PC-9 (cell line): Measurements from ENCODE around the gene KMT5C. TPM values are rescaled to one million over a fixed set of nuclear protein-coding genes. Genes with fewer than 3 reads are reported as not detected.
A peak's percentile ranks its signal among the peaks of the same experiment; 100 is the strongest.

Experiments
- BruUV-seq: library from RNA; stranded (reverse); fragments of 400-500 nt; replicated peaks from 2 replicates; lab custom pipeline; 2021; lab: Mats Ljungman, UMichigan
- CTCF ChIA-PET: fragments of 300-600 bp; sonication (Branson Sonifier 250); formaldehyde crosslinking; loops from one replicate; lab custom pipeline; 2022; ENCODE audit warnings: antibody characterized with exemption; lab: Charles Lee
- POLR2A ChIA-PET: fragments of 300-600 bp; sonication (Branson Sonifier 250); formaldehyde crosslinking; loops from one replicate; lab custom pipeline; 2022; ENCODE audit warnings: antibody characterized with exemption; ENCODE audit not compliant: unreplicated experiment; lab: Charles Lee
- DNase-seq, 2 experiments: peaks; one replicate each; pipeline versions ENCODE4 v3.0.0 to v3.0.0-alpha.2; 2015 to 2022; ENCODE audit warnings: mixed read lengths in 1 of 2
- H2AFZ ChIP-seq: fragments of 200-600 bp; sonication (generic); 2 replicates; pipeline ENCODE4 v1.8.1; 2017; ENCODE audit warnings: antibody characterized with exemption
- H3F3A ChIP-seq: fragments of 200-600 bp; sonication (generic); 2 replicates; pipeline ENCODE4 v1.8.1; 2017; ENCODE audit warnings: antibody characterized with exemption, mild to moderate bottlenecking, low read depth; ENCODE audit not compliant: insufficient read depth
- H3K27ac ChIP-seq: fragments of 200-600 bp; sonication (generic); 2 replicates; pipeline ENCODE4 v1.6.1; 2016; ENCODE audit warnings: mixed run types
- H3K27me3 ChIP-seq: fragments of 200-600 bp; sonication (generic); 2 replicates; pipeline ENCODE4 v1.6.1; 2016; ENCODE audit warnings: low read depth, mixed run types; ENCODE audit not compliant: insufficient read depth
- H3K36me3 ChIP-seq: fragments of 200-600 bp; sonication (generic); 2 replicates; pipeline ENCODE4 v1.6.1; 2016; ENCODE audit warnings: low read depth, mixed run types
- H3K4me1 ChIP-seq: fragments of 200-600 bp; sonication (generic); replicated peaks from 2 replicates; pipeline ENCODE4 v1.6.1; 2016; ENCODE audit warnings: mixed run types; ENCODE audit not compliant: insufficient read depth
- H3K4me2 ChIP-seq: fragments of 200-600 bp; sonication (generic); 2 replicates; pipeline ENCODE4 v1.6.1; 2017; ENCODE audit warnings: mixed run types
- H3K4me3 ChIP-seq: fragments of 200-600 bp; sonication (generic); 2 replicates; pipeline ENCODE4 v1.6.1; 2016; ENCODE audit warnings: mixed run types
- H3K79me2 ChIP-seq: fragments of 200-600 bp; sonication (generic); 2 replicates; pipeline ENCODE4 v1.6.1; 2017; ENCODE audit warnings: low read depth, mixed run types
- H3K9me2 ChIP-seq: fragments of 200-600 bp; sonication (generic); 2 replicates; pipeline ENCODE4 v1.8.1; 2017; ENCODE audit warnings: mild to moderate bottlenecking; ENCODE audit not compliant: insufficient read depth
- H3K9me3 ChIP-seq: fragments of 200-600 bp; sonication (generic); 2 replicates; pipeline ENCODE4 v1.8.1; 2016; ENCODE audit warnings: low read depth; ENCODE audit not compliant: insufficient read depth
- H4K20me1 ChIP-seq: fragments of 200-600 bp; sonication (generic); 2 replicates; pipeline ENCODE4 v1.8.1; 2017; ENCODE audit not compliant: insufficient read depth
- CTCF ChIP-seq: fragments of 200-600 bp; sonication (generic); conservative IDR thresholded peaks from 2 replicates; pipeline ENCODE4 v1.6.1; 2017; ENCODE audit warnings: mixed run types, antibody characterized with exemption, mild to moderate bottlenecking, moderate library complexity
- EZH2 ChIP-seq: fragments of 200-600 bp; sonication (generic); IDR thresholded peaks from 2 replicates; pipeline ENCODE4 v1.8.0; 2017; ENCODE audit warnings: antibody characterized with exemption, low read depth
- intact Hi-C: fragments of 100-400 bp; cut with micrococcal nuclease; formaldehyde crosslinking; loops from one replicate; pipeline ENCODE4 v1.10.0; 2022; ENCODE audit not compliant: unreplicated experiment
- total RNA-seq: library from RNA; stranded (reverse); gene quantifications from 2 replicates; pipeline ENCODE4 v1.2.3, GENCODE V29; 2021

KMT5C gene
- total RNA-seq, 1 experiment from 2014 or later: 71.6 TPM

GRCh38 chr19:55382522-55383054 lies 42.9 kb downstream of the KMT5C start:
- Histone ChIP-seq H3K4me1 (peaks cover 25% of the 10 kb centered on the region), H3K27me3 (no peaks in the 10 kb centered on the region), H4K20me1 (peaks cover 19% of the 10 kb centered on the region), H2AFZ (no peak overlapping the region), H3K4me2 (peak overlapping the region; percentile 90), H3K4me3 (peak overlapping the region; percentile 59), H3K9me2 (no peaks in the 10 kb centered on the region), H3K27ac (no peak overlapping the region), H3K79me2 (peaks cover 48% of the 10 kb centered on the region), H3K9me3 (no peaks in the 10 kb centered on the region), H3K36me3 (peaks cover 18% of the 10 kb centered on the region), H3F3A (peaks cover 43% of the 10 kb centered on the region; the same call in 1 of the 2 replicates)
- ChIA-PET POLR2A (interaction anchor here (0.6 to 0.8 kb wide), 2 partner anchors 12 to 233 kb away, joined by 4 to 26 read pairs; partner anchors contain the start of gene TNNT1), CTCF (interaction anchor here (1.5 kb wide), 1 partner anchor 81 kb away, joined by 10 read pairs; no protein-coding TSS in a partner anchor)
- no peak for TF ChIP-seq EZH2
- TSS peak; percentile 27 for BruUV-seq
- DNase-seq: no peak
- intact Hi-C loops: loop anchor here (10.0 kb wide), 1 partner anchor 218 kb away; the partner anchor contains the start of gene DNAAF3

GRCh38 chr19:55383279-55384130 lies 43.8 kb downstream of the KMT5C start:
- Histone ChIP-seq H3K4me2 (peak overlapping the region; percentile 90), H3K79me2 (peaks cover 57% of the 10 kb centered on the region), H3F3A (peaks cover 52% of the 10 kb centered on the region), H3K9me3 (no peaks in the 10 kb centered on the region), H3K4me3 (peak overlapping the region; percentile 88), H4K20me1 (peaks cover 25% of the 10 kb centered on the region), H2AFZ (peak overlapping the region; percentile 71), H3K27ac (peak overlapping the region; percentile 50), H3K9me2 (no peaks in the 10 kb centered on the region), H3K4me1 (peaks cover 34% of the 10 kb centered on the region), H3K36me3 (peaks cover 27% of the 10 kb centered on the region), H3K27me3 (no peaks in the 10 kb centered on the region)
- intact Hi-C loops: loop anchor here (2.0 to 10.0 kb wide), 3 partner anchors 23 to 219 kb away; partner anchors contain the start of genes DNAAF3 and UBE2S
- TF ChIP-seq EZH2 (no peak), CTCF (no peak)
- CTCF ChIA-PET: interaction anchor here (0.6 to 1.9 kb wide), 8 partner anchors 31 to 764 kb away, joined by 3 to 13 read pairs (median 6); partner anchors contain the start of genes KMT5C and PPP6R1
- BruUV-seq: no TSS peak
- peak; percentile 72 to 76 for DNase-seq
- POLR2A ChIA-PET: interaction anchor here (0.6 to 1.7 kb wide), 7 partner anchors 24 to 234 kb away, joined by 3 to 58 read pairs (median 4); partner anchors contain the start of genes HSPBP1, KMT5C and TNNT1

DNA sequence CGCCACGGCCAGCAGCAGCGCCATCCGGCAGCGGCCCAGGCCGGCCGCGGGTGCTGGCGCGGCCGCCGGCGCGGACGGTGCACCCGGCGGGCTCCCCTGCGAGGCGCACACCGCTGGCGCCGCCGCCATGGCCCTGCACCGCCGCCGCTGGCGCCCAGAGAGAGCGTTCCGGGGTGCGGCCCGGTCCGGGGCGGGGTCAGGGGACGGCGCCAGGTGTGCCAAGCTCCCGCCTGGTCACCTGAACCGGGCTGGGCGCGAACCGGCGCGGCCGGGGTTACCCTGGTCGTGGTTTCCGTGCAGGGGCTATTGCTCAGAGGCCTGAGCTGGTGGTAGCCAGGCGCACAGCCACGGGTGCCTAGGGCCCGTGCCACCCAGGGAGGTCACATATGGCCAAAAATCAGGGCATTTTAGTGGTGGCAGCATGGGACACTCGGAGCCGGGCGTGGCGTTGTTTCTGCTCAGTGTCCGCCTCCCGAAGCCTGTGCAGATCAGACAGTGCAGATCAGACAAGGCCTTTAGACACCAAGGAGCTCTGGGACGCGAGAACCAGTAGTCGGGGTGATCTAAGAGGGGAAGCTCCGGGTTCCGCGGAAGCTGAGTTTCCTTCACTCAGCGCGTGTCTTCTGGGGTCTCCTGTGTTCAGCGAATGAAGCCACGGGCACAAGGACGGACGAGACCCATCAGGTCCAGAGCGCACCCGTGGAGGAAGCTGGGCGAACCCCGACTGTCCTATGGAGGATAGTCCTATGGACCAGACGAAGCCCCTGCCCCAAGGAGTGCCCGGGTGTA lies 44.6 kb downstream of the KMT5C start, which contains the start of gene TMEM238:
Gene TMEM238, minus strand, starts transcription at position 162 of the 789 bp plus-strand sequence. Its CDS starts 33 bp downstream, at position 129.
- H3K4me2 ChIP-seq: peak within 1 kb of the TSS; percentile 90
- ChIA-PET CTCF (interaction anchor here (0.5 to 1.9 kb wide), 12 partner anchors 32 to 763 kb away, joined by 3 to 13 read pairs (median 6); partner anchors contain the start of genes KMT5C and PPP6R1), POLR2A (interaction anchor here (0.6 to 1.7 kb wide), 8 partner anchors 22 to 223 kb away, joined by 3 to 58 read pairs (median 5); partner anchors contain the start of genes HSPBP1 and KMT5C)
- peaks cover 39% of the 10 kb centered on the region for H3K4me1 ChIP-seq
- peaks cover 33% of the 10 kb centered on the region for H4K20me1 ChIP-seq
- H3K36me3 ChIP-seq: peaks cover 34% of the 10 kb centered on the region
- no peaks in the 10 kb centered on the region for H3K9me2 ChIP-seq
- no TSS peak for BruUV-seq
- H3K9me3 ChIP-seq: no peaks in the 10 kb centered on the region
- H3K27me3 ChIP-seq: no peaks in the 10 kb centered on the region
- TF ChIP-seq CTCF: no peak
- no peak for TF ChIP-seq EZH2
- peak within 1 kb of the TSS; percentile 83 for H3K27ac ChIP-seq
- peak within 1 kb of the TSS; percentile 72 for H2AFZ ChIP-seq
- H3K79me2 ChIP-seq: peaks cover 65% of the 10 kb centered on the region
- H3F3A ChIP-seq: peaks cover 54% of the 10 kb centered on the region
- H3K4me3 ChIP-seq: peak within 1 kb of the TSS; percentile 88
- DNase-seq: peak in 1 of 2 experiments; percentile 86
- intact Hi-C loops: loop anchor here (2.0 to 10.0 kb wide), 3 partner anchors 22 to 220 kb away; partner anchors contain the start of genes DNAAF3 and UBE2S
